ENCODE data around the gene FRMD3.
A peak's percentile ranks its signal among the peaks of the same experiment; 100 is the strongest.

The FRMD3 gene

GRCh38 chr9:83538172-83538889, at the start of gene FRMD3:
FRMD3 (minus strand) TSS chr9:83538401; CDS start chr9:83538231, 170 bp downstream.
- DNase-seq = peak; percentile 78

- DNase-seq = no peak
These were observed 46.8 kb upstream of the FRMD3 start for GRCh38 chr9:83584995-83585394.

DNA sequence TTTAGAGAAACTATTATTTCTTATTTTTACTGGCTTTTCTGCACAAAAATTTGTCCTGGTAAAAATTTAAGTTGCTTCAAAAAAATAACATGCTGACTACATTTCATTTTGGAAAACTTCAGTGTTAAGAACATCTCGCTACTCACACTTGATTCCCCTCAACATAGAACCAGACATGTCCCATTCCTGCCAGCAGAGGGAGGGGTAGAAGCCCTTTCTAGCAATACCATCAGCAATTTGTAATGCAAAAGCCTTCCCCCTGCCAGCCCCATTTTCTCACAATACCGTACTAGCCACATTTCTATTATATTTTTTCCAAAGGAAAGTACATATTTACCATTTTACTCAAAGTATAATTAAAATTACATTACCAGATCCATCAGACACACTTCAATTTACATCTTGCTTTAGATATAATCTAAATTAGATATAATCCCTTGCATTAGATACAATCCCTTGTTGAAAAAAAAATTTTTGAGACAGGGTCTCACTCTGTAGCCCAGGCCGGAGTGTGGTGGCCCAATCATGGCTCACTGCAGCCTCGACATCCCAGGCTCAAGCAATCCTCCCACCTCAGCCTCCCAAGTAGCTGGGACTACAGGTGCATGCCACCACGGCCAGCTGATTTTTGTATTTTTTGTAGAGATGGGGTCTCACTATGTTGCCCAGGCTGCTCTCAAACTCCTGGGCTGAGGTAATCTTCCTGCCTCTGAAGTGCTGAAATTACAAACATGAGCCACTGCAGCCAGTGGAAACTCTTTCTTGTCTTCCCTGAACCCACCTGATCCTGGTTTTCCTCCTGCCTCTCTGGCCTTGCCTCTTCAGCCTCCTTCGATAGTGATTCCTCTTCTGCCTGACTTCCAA, 45.2 kb upstream of the FRMD3 start:
- peak; percentile 39 for DNase-seq

- no peak for DNase-seq
These were observed 43.8 kb upstream of the FRMD3 start for GRCh38 chr9:83582029-83582428.

DNA sequence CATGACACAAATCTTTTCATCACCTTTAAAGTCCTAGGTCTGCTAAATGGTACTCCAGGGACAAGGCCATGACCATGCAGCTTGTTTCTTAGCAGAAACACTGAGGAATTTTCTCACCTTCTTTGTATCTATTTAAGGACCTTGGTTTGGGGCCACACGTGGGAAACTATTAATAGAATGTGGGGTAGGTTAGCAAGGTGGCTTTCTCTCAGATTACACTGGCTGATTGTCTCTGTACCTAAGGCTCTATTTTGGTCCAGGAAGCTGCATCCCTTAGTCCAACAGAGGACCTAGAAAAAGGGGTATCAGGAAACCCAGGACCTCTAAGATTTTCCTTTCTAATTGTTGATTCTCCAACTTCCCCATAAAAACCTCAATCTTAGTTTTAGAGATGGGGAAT, 36.3 kb upstream of the FRMD3 start:
- no peak for DNase-seq

DNA sequence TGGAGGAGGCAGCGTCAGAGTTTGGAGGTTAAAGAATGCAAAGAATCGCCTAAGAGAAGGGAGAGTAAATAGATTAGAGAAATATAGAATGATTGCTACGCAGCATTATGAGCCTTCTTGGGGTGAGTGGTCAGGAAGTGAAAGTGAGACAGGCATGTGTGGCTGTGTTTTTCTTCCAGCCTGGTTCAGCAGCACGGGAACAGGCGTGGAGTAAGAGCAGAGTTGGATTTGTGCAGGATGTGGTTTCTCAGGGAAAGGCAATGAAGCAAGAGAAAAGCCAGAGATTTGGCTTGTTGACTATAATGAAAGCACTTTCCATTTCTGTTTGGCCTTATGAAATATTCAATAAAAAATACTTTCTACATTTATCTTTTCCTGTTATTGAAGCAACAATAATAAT, 34.3 kb upstream of the FRMD3 start:
- peak; percentile 79 for DNase-seq

DNA sequence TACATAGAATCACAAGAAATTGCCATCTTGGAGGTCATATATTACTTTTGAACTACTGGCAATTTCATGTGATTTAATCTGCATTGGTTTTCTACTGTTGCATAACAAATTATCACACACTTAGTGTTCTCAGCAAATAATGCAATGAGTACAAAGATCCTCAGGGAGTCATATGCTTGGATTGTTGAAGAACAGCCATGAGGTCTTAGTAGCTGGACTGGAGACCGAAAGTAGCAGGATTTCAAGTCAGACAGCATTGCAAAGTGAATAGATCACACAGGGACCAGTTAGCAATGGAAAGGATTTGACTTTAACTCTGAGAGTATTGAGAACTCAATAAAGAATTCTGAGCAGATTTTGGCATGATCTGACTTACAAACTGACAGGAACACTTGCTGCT, 32.2 kb upstream of the FRMD3 start:
- peak; percentile 15 for DNase-seq

DNA sequence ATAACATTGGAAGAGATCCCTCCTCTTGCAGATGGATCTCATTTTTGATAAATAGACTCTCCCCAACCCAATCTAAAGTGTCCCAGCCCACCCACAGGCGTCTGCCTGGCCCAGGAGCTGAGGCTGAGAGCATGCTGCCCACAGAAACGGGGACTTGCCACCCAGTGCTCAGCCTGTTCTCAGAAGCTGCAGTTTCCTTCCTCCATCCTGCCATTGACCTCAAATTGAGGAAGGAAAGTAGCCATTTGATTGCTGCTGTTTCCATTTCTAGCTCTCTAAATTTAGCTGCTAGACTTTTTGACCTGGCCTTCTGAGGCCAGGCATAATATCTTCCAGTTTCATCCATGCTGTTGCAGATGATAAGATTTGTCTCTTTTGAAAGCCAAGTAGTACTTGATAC, 31.1 kb upstream of the FRMD3 start:
- peak; percentile 62 for DNase-seq

DNA sequence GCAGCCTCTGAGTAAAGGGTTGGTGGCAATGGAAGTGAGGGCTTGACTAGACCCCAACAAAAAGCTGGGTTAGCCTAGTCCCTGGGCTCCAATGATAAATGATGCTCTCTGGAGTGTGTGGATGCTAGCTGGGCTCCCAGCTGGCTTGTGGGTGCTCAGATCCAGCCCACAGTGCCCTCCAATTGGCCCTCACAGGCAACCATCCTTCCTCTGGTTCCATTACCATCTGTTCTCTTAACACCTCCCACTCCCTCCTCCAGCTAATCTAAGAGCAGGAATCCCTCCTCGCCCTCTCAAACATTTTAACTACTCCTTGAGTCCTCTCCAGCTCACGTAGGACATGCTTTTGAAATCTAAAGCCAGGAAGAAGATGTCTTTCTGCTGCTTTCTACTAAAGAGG, 25.2 kb upstream of the FRMD3 start:
- no peak for DNase-seq

- DNase-seq = no peak
These were observed 22.1 kb upstream of the FRMD3 start for GRCh38 chr9:83560169-83560826.

GRCh38 chr9:83557771-83558170, 19.6 kb upstream of the FRMD3 start:
- no peak for DNase-seq

- no peak for DNase-seq
These were observed 19.1 kb upstream of the FRMD3 start for GRCh38 chr9:83557317-83557716.

GRCh38 chr9:83554278-83554677, 16.1 kb upstream of the FRMD3 start:
- DNase-seq = no peak

GRCh38 chr9:83544002-83544698, 5.9 kb upstream of the FRMD3 start:
- peak; percentile 64 for DNase-seq

- no peak for DNase-seq
These were observed 663 bp upstream of the FRMD3 start for GRCh38 chr9:83538890-83539238.

DNA sequence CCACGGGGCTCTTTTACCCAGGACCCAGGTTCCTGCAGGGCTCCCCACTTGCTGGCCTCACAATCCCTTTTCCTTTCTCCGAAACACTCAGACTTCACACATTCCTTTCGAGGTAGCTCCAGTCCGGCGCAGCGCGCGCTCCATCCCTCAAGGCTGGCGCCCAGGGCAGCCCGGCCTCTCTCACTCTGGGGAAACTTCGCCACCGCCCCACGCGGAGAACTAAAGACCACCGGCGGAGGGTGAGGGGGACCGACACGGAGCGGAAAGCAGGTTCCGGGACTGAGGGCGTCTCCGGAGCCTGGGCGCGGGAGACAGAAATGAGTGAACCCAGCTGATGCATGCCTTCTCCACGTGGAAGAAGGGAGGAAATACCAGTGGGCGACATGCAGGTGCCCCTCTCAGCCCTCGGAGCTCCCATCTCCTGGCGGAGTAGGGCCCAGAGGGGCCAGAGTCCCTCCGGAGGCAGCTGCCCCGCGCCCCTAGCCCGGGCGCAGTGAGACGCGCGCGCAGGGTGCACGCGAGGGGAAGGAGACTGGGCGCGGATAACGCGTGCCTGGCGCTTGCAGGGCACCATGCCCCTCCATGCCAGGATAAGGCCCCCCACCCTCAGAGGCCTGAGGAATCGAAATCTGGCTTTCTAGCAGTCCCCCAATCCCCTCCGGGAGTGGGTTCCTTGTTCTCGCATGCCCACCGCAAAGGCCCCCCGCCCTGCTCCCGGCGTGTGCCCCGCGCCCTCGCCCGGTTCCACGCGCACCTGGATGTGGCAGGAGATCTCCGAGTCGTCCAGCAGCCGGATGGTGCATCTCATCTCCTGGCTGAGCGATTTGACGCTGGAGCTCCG, 650 bp downstream of the FRMD3 start:
- no peak for DNase-seq

DNA sequence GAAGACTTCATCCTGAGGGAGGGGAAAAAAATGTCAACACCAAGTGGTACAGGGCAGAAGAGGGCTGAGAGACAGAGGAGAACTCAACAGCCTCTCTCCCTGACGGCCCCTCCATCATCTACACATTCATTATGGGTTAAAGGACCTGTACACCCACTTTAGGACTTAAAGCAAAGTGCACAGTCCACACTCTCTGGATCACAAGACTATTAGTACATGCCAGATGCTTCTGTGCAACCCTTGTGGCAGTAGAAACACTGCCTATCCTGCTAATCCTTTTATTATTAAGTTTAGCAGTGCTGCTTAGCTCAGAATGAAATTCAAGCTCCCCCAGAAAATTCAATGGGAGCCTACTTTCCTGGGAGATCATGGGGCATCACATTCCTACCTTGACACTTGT, 1.9 kb downstream of the FRMD3 start:
- DNase-seq = no peak

GRCh38 chr9:83535736-83536135, 2.5 kb downstream of the FRMD3 start:
- no peak for DNase-seq

GRCh38 chr9:83533296-83533695, 4.9 kb downstream of the FRMD3 start:
- no peak for DNase-seq

GRCh38 chr9:83526901-83527300, 11.3 kb downstream of the FRMD3 start:
- DNase-seq = no peak

- no peak for DNase-seq
These were observed 12.0 kb downstream of the FRMD3 start for GRCh38 chr9:83526211-83526610.

GRCh38 chr9:83523684-83524083, 14.5 kb downstream of the FRMD3 start:
- DNase-seq = no peak
